HL-60 (cell line): Measurements from ENCODE around the gene NIT1.

ENCODE experiments used
- TF ChIP-seq, protein P1 (sequence below): IDR thresholded peaks from 2 replicates; pipeline ENCODE4 v1.6.1; 2012; ENCODE audit warnings: low read depth; ENCODE audit not compliant: insufficient replicate concordance
- TF ChIP-seq, protein P2 (sequence below): IDR thresholded peaks from one replicate; pipeline ENCODE4 v1.5.1; 2011; ENCODE audit warnings: low read length, control low read depth, inconsistent platforms; ENCODE audit not compliant: insufficient read depth

DNA sequence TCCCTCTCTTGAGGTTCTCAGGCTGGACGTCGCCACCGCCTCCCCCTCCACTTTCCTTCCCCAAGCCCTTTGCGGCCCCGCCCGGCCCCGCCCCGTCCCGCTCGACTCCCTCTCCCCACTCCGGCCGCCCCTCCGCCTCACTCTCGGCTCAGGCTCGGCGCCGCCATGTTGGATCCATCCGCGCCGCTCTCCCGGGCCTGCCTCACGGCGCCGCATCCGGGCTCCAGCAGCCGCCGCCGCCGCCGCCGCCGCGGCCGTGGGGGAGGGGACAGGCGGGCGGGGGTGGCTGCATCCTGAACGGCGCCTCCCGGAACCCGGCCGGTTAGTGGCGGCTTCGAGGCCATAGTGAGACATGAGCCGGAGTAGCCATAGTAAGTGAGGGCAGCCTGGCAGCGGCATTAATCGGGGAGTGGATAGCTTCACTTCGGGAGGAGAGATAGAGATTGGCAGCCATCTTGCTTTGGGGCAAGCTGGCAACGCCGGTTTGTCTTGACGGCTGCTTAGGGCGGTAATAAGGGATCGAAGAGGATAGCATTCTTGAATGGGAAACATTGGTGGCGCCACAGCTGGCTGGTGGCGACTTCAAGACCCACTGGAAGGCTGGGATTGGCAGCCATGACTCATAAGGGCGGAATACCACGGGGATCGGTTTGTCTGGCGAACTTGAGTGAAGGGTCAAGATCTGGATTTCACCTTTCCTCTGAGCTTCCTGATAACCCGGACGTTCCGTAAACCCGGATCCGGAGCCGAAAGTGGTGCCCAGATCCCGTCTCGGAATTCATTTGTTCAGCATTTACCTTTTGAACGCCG, 14.7 kb downstream of the NIT1 start, which contains the start of gene DEDD:
- TF ChIP-seq, protein P1, sequence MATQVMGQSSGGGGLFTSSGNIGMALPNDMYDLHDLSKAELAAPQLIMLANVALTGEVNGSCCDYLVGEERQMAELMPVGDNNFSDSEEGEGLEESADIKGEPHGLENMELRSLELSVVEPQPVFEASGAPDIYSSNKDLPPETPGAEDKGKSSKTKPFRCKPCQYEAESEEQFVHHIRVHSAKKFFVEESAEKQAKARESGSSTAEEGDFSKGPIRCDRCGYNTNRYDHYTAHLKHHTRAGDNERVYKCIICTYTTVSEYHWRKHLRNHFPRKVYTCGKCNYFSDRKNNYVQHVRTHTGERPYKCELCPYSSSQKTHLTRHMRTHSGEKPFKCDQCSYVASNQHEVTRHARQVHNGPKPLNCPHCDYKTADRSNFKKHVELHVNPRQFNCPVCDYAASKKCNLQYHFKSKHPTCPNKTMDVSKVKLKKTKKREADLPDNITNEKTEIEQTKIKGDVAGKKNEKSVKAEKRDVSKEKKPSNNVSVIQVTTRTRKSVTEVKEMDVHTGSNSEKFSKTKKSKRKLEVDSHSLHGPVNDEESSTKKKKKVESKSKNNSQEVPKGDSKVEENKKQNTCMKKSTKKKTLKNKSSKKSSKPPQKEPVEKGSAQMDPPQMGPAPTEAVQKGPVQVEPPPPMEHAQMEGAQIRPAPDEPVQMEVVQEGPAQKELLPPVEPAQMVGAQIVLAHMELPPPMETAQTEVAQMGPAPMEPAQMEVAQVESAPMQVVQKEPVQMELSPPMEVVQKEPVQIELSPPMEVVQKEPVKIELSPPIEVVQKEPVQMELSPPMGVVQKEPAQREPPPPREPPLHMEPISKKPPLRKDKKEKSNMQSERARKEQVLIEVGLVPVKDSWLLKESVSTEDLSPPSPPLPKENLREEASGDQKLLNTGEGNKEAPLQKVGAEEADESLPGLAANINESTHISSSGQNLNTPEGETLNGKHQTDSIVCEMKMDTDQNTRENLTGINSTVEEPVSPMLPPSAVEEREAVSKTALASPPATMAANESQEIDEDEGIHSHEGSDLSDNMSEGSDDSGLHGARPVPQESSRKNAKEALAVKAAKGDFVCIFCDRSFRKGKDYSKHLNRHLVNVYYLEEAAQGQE: peak; percentile 8
- TF ChIP-seq, protein P2, sequence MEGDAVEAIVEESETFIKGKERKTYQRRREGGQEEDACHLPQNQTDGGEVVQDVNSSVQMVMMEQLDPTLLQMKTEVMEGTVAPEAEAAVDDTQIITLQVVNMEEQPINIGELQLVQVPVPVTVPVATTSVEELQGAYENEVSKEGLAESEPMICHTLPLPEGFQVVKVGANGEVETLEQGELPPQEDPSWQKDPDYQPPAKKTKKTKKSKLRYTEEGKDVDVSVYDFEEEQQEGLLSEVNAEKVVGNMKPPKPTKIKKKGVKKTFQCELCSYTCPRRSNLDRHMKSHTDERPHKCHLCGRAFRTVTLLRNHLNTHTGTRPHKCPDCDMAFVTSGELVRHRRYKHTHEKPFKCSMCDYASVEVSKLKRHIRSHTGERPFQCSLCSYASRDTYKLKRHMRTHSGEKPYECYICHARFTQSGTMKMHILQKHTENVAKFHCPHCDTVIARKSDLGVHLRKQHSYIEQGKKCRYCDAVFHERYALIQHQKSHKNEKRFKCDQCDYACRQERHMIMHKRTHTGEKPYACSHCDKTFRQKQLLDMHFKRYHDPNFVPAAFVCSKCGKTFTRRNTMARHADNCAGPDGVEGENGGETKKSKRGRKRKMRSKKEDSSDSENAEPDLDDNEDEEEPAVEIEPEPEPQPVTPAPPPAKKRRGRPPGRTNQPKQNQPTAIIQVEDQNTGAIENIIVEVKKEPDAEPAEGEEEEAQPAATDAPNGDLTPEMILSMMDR: no peak
